ENCODE results near the gene DLL3. TPM values are rescaled to one million over a fixed set of nuclear protein-coding genes. Genes with fewer than 3 reads are reported as not detected.

Gene DLL3
- total RNA-seq, 1 experiment from 2014 or later: 45.3 TPM

DNA sequence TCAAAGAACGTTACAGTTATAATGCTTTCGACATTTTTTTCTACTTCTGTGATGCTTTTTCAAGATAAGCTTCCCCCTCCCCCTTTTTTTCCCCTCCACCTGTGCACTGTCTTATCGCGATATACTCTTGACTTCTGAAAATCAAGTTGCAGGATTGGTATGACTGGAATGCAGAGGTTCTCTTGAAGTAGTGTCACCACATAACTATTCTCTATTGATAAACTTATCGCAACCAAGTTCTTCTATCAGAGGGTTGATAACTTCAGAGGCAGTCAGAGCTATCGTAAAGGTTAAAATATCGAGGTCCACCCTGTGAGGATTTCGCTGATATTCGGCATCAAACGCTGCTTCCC lies 40.4 kb downstream of the DLL3 start:
- no peak for DNase-seq (ENCODE audit: low read depth, low spot score)
- in situ Hi-C loops (cut with HindIII; ENCODE audit: low pct_unique_long_range_greater_than_20kb, low sequenced_read_pairs): no loop called here

DNA sequence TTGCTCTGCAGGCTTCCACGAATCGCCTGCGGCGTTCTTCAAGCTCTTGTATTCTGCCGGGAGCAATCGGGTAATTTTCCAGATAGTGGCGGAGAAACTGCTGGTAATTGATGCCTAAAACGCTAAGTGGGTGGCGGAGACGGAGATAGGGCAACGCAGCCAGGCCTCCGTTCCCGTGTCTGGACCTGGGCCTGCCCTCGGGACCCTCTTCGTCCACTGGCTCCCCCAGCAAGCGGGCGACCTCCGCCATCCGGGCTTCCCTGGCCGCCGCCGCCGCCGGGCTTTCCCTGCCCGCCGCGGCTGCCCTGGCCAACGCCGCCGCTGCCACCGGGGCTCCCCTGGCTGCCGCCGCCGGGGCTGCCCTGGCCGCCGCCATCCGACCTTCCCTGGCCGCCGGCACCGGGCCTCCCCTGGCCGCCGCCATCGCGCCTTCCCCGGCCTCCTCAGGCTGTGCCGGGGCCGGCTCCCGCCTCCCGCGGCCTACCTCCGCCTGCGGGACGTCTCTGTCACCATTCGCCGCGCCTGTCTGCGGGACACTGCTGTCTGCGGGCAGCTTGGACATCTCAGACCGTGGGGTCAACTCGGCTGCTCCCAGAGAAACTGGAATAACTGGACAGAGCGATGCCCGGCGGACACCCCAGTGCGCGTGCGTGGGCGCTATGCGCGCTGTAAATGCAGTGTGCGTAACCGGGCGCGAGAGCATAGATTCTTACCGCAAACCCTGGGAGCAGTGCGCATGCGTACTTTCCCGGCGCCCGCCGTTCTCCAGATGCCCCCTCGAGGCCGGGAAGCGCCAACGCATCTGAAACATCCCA lies 41.0 kb downstream of the DLL3 start, which contains the start of gene EID2:
EID2 (minus strand) TSS at position 644 of the 815 bp plus-strand sequence; CDS start at position 562, 82 bp downstream.
- in situ Hi-C loops (cut with HindIII; ENCODE audit: low pct_unique_long_range_greater_than_20kb, low sequenced_read_pairs): no loop called here

DNA sequence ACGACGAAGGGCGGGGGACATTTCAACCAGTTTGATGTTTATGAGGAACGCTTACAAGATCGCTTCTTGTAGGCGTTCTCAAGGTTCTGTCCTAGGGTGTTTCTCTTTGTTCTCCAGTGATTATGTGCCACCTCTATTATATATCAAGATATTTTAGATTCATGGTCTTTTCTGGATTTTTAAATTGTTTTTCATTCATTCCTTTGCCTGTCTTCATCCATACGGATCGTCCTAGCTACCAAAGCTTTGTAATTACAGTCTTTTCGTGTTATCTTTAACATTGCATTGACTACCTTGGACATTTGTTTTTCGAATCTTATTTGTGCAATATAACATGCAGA lies 41.6 kb downstream of the DLL3 start:
- in situ Hi-C loops (cut with HindIII; ENCODE audit: low pct_unique_long_range_greater_than_20kb, low sequenced_read_pairs): no loop called here
- DNase-seq (ENCODE audit: low read depth, low spot score): no peak

More for the DNA sequence above, 41.0 kb downstream of the DLL3 start, which contains the start of gene EID2:
- peak; percentile 89 for DNase-seq (ENCODE audit: low read depth, low spot score)

DNA sequence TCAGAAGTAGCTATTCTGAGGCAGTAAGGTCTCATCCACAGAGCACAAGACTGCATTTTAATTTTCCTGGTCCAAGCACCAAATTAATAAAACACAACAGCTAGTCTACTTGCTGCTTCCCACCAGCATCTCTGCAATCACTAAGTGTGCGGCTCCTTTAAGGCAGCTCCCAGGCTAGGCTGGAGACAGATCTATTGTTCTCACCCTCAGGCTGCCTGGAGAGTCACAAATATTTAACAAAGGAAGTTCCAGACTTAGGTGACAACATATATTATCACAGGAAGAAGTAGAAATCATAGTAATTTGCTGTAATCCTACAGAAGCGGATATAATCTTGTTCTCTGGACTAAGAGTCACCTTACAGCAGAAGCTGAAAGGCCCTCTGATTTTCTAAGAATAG lies 43.5 kb downstream of the DLL3 start:
- in situ Hi-C loops (cut with HindIII; ENCODE audit: low pct_unique_long_range_greater_than_20kb, low sequenced_read_pairs): no loop called here
- DNase-seq (ENCODE audit: low read depth, low spot score): no peak

DNA sequence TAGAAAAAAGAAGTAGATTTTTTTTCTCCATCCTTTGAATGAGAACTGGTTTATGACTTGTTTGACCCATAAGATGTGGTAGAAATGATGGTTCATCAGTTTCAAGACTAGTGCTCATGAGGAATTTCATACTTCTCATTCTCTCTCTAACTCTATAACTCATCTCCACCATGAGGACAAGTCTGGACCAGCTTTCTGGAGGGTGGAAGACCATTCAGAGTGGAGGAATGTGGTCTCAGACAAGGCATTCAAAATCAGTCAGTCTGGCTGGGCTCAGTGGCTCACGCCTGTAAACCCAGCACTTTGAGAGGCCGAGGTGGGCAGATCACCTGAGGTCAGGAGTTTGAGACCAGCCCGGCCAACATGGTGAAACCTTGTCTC lies 44.7 kb downstream of the DLL3 start:
- in situ Hi-C loops (cut with HindIII; ENCODE audit: low pct_unique_long_range_greater_than_20kb, low sequenced_read_pairs): no loop called here
- DNase-seq (ENCODE audit: low read depth, low spot score): no peak

DNA sequence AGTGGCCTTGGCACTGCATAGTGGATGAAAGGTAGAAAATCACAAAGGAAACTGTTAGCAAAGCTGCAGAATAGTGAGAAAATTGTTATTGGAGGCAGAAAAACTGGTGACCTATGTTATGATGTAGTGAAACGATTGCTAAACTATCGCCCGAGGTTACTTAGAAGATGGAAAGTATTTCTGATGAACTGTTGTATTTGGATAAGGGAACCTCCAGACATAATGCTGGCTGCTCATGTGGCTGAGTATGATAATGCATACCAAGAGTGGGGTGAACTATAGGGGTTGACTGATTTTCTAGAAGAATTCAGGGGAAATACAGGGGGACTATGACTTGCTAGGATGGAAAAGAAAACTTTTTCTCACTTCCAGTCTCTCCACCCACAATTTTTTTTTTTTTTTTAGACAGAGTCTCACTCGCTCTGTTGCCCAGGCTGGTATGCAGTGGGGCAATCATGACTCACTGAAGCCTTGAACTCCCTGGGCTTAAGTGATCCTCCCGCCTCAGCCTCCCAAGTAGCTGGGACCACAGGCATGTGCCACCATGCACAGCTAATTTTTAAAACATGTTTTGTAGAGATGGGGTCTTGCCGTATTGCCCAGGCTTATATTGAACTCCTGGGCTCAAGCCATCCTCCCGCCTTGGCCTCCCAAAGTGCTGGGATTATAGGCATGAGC lies 45.6 kb downstream of the DLL3 start:
- in situ Hi-C loops (cut with HindIII; ENCODE audit: low pct_unique_long_range_greater_than_20kb, low sequenced_read_pairs): no loop called here
- DNase-seq (ENCODE audit: low read depth, low spot score): no peak

DNA sequence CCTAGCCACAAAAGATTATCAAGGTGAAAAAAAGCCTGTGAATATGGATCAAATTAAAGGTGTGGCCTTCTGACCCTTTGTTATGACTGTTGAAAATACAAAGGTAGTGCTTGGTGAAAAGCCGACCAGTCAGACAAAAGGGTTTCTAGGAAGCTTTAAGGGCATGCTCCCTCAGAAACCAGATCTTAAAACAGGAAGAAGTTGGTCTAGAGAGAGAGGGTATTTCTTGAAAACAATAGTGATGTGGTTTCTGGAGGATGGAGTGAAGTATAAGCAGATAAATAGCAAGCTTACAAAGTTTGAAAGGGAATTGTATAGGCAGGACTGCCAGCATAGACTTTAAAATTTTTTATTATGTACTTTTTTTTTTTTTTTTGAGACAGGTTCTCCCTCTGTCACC lies 46.2 kb downstream of the DLL3 start:
- in situ Hi-C loops (cut with HindIII; ENCODE audit: low pct_unique_long_range_greater_than_20kb, low sequenced_read_pairs): no loop called here
- DNase-seq (ENCODE audit: low read depth, low spot score): no peak

DNA sequence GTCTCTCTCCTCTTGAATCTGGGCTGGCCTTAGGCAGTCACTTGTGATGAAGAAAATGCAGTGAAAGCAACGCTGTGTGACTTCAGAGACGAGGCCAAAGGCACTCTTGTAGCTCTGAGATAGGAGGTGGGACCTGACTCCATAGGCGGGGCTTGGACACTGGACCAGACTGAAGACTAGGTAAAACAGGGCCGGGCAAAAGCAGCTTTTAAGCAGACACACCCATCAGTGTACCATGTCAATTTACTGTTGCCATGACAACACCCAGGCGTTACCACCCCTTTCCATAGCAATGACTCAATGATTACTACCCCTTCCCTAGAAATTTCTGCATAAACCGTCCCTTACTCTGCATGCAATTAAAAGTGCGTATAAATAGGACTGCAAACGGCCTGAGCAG lies 47.9 kb downstream of the DLL3 start:
- in situ Hi-C loops (cut with HindIII; ENCODE audit: low pct_unique_long_range_greater_than_20kb, low sequenced_read_pairs): no loop called here
- DNase-seq (ENCODE audit: low read depth, low spot score): peak; percentile 22

DNA sequence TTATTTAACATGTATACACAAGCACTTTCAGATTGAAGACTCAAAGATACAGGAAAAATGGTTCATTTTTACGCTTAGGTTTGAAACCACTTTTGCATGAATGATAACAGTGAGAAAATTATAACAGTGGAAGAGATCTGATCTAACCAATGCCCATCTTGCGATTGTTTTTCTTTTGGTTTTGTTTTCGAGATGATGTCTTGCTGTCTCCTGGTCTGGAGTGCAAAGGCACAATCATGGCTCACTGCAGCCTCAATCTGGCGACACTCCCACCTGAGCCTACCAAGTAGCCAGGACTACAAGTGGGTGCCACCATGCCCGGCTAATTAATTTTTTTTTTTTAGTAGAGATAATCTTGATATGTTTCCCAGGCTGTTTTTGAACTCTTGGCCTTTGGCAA lies 51.5 kb downstream of the DLL3 start:
- in situ Hi-C loops (cut with HindIII; ENCODE audit: low pct_unique_long_range_greater_than_20kb, low sequenced_read_pairs): no loop called here
- DNase-seq (ENCODE audit: low read depth, low spot score): no peak

DNA sequence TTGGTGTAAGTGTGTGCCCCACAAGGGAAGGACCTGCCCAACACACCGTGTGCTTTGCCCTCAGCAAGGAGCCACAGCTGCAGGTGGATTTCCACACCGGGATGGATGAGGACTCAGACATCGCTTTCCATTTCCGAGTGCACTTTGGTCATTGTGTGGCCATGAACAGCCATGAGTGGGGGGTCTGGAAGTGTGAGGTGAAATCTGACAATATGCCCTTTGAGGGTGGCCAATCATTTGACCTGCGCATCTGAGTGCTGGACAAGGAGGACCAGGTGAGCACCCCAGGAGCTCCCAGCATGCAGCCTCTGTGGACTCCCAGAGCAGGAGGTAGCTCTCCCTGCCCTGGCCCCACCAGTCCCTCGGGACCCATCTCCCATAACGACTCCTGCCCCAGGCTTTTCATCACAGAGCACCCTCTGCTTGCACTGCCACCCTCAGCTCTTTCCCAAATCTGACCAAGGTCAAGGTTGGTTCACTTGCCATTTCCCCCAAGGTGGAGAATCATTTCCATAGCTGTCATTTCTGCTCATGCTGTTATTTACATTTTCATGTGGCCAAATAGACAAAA lies 54.4 kb downstream of the DLL3 start:
- in situ Hi-C loops (cut with HindIII; ENCODE audit: low pct_unique_long_range_greater_than_20kb, low sequenced_read_pairs): no loop called here
- no peak for DNase-seq (ENCODE audit: low read depth, low spot score)

DNA sequence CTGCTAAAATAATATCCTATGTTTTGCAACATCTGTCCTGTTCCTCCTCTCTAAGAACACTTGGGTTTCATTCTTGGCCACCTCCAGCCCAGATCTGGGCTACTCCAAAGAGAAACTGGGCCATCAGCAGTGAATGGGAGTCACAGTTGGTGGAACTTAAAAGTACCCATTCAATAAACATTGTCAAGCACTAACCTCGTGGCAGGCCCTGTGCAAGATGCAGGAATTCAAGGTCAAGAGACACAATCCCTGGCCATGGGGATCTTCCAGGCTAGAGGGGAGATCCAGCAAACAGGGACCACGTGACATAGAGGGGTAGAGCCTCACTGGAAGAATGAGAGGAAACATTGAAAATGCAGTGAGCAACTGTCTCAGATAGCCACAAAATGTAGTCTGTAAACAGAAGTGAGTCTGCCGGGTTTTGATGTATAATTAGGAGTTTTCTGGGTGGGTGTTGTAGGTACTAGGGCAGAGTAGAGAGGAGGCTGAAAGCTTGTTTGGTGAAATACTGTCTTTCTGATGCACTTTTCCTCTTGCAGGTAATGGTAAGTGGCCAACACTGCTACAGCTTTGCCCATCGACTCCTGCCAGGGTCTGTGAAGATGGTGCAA lies 56.1 kb downstream of the DLL3 start:
- in situ Hi-C loops (cut with HindIII; ENCODE audit: low pct_unique_long_range_greater_than_20kb, low sequenced_read_pairs): no loop called here

DNA sequence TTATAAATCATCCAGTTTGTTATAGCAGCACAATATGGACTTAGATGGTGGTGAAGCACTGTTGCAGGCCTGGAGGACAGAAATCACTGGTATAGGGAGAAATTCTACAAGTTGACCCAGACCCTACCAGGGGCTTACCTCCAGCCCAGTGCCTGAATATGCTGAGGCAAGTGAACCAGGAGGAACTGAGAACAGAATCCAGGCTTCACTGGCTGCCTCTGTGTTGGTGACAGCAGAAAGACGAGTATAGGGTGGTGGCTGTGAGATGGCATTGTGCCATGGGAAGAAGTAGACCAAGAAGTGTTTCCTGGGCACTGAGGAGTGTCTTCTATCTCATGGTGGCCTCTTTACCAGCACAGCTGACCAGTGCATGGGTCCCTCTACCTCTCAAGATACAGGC lies 57.1 kb downstream of the DLL3 start:
- no peak for DNase-seq (ENCODE audit: low read depth, low spot score)
- in situ Hi-C loops (cut with HindIII; ENCODE audit: low pct_unique_long_range_greater_than_20kb, low sequenced_read_pairs): no loop called here

More for the DNA sequence above, 56.1 kb downstream of the DLL3 start:
- no peak for DNase-seq (ENCODE audit: low read depth, low spot score)

Other genes starting within 250 kb of the DLL3 start
- not detected in 2 replicates for gene IFNL2, start 230.6 kb upstream of the DLL3 start, total RNA-seq (2014; rRNA removed; shearing (Covaris generic))
- not detected in 2 replicates for gene IFNL1, start 202.5 kb upstream of the DLL3 start, total RNA-seq (2014; rRNA removed; shearing (Covaris generic))
- gene LRFN1, start 178.1 kb upstream of the DLL3 start, total RNA-seq (2014; rRNA removed; shearing (Covaris generic)): 1.6 TPM in 2 replicates
- 0.58 and 0.88 TPM in 2 replicates for gene GMFG, start 162.9 kb upstream of the DLL3 start, total RNA-seq (2014; rRNA removed; shearing (Covaris generic))
- 69.9 and 78.5 TPM in 2 replicates for gene SAMD4B, start 156.5 kb upstream of the DLL3 start, total RNA-seq (2014; rRNA removed; shearing (Covaris generic))
- gene PAF1, start 107.8 kb upstream of the DLL3 start, total RNA-seq (2014; rRNA removed; shearing (Covaris generic)): 21.3 and 29.6 TPM in 2 replicates
- gene MED29, start 107.6 kb upstream of the DLL3 start, total RNA-seq (2014; rRNA removed; shearing (Covaris generic)): 20.9 and 23.2 TPM in 2 replicates
- gene ZFP36, start 92.1 kb upstream of the DLL3 start, total RNA-seq (2014; rRNA removed; shearing (Covaris generic)): 2.6 and 3.1 TPM in 2 replicates
- 22.3 and 27.2 TPM in 2 replicates for gene PLEKHG2, start 86.3 kb upstream of the DLL3 start, total RNA-seq (2014; rRNA removed; shearing (Covaris generic))
- gene RPS16, start 63.0 kb upstream of the DLL3 start, total RNA-seq (2014; rRNA removed; shearing (Covaris generic)): 66.0 and 110 TPM in 2 replicates
- gene SUPT5H, start 53.4 kb upstream of the DLL3 start, total RNA-seq (2014; rRNA removed; shearing (Covaris generic)): 98.8 and 113 TPM in 2 replicates
- 431 and 474 TPM in 2 replicates for gene TIMM50, start 18.1 kb upstream of the DLL3 start, total RNA-seq (2014; rRNA removed; shearing (Covaris generic))
- gene SELENOV, start 16.2 kb downstream of the DLL3 start, total RNA-seq (2014; rRNA removed; shearing (Covaris generic)): not detected in 2 replicates
- gene EID2B, start 33.9 kb downstream of the DLL3 start, total RNA-seq (2014; rRNA removed; shearing (Covaris generic)): 4.2 and 4.3 TPM in 2 replicates
- 16.7 and 20.7 TPM in 2 replicates for gene EID2, start 41.2 kb downstream of the DLL3 start, total RNA-seq (2014; rRNA removed; shearing (Covaris generic))
- gene LGALS13, start 103.6 kb downstream of the DLL3 start, total RNA-seq (2014; rRNA removed; shearing (Covaris generic)): not detected in 2 replicates
- gene LGALS16, start 157.0 kb downstream of the DLL3 start, total RNA-seq (2014; rRNA removed; shearing (Covaris generic)): not detected in 2 replicates
- not detected in 2 replicates for gene LGALS14, start 205.5 kb downstream of the DLL3 start, total RNA-seq (2014; rRNA removed; shearing (Covaris generic))
- gene CLC, start 239.1 kb downstream of the DLL3 start, total RNA-seq (2014; rRNA removed; shearing (Covaris generic)): not detected in 2 replicates